ENCODE measurements around the gene LMNTD2.

The LMNTD2 gene

GRCh38 chr11:555227-555779 is 5.2 kb downstream of the LMNTD2 start:
- no peak for DNase-seq

GRCh38 chr11:554428-555226 is 5.9 kb downstream of the LMNTD2 start:
- intact Hi-C loops (cut with DNase I): loop anchor here (5.0 kb wide), 1 partner anchor 168 kb away; no protein-coding TSS in a partner anchor
- peak in 2 of 10 donors; percentile 39 to 53 for DNase-seq

More at GRCh38 chr11:555227-555779, 5.2 kb downstream of the LMNTD2 start:
- intact Hi-C loops (cut with DNase I): loop anchor here (5.0 kb wide), 1 partner anchor 167 kb away; no protein-coding TSS in a partner anchor

GRCh38 chr11:553988-554340 is 6.6 kb downstream of the LMNTD2 start:
- intact Hi-C loops (cut with DNase I): no loop called here
- peak in 1 of 10 donors; percentile 68 for DNase-seq

GRCh38 chr11:553083-553987 is 7.2 kb downstream of the LMNTD2 start:
- no peak for DNase-seq
- intact Hi-C loops (cut with DNase I): no loop called here

GRCh38 chr11:551596-551995 is 8.9 kb downstream of the LMNTD2 start:
- intact Hi-C loops (cut with DNase I): no loop called here
- no peak for DNase-seq

- DNase-seq: no peak
- intact Hi-C loops (cut with DNase I): no loop called here
Measured at GRCh38 chr11:551131-551530, 9.4 kb downstream of the LMNTD2 start.

GRCh38 chr11:550746-551085 is 9.8 kb downstream of the LMNTD2 start:
- DNase-seq: no peak
- intact Hi-C loops (cut with DNase I): no loop called here

- intact Hi-C loops (cut with DNase I): no loop called here
- no peak for DNase-seq
Measured at GRCh38 chr11:550021-550745, 10.4 kb downstream of the LMNTD2 start.

- DNase-seq: peak in 1 of 10 donors; percentile 66
- intact Hi-C loops (cut with DNase I): no loop called here
Measured at GRCh38 chr11:548700-549603, 11.6 kb downstream of the LMNTD2 start.

- no peak for DNase-seq
- intact Hi-C loops (cut with DNase I): no loop called here
Measured at GRCh38 chr11:545171-545570, 15.4 kb downstream of the LMNTD2 start.

GRCh38 chr11:544817-545166 is 15.7 kb downstream of the LMNTD2 start:
- intact Hi-C loops (cut with DNase I): no loop called here
- no peak for DNase-seq

GRCh38 chr11:541433-541885 is 19.1 kb downstream of the LMNTD2 start:
- no peak for DNase-seq
- intact Hi-C loops (cut with DNase I): no loop called here

- intact Hi-C loops (cut with DNase I): no loop called here
- DNase-seq: no peak
Measured at GRCh38 chr11:540583-541432, 19.7 kb downstream of the LMNTD2 start.

- no peak for DNase-seq
- intact Hi-C loops (cut with DNase I): no loop called here
Measured at GRCh38 chr11:539971-540481, 20.5 kb downstream of the LMNTD2 start.

GRCh38 chr11:538431-539051 is 22.0 kb downstream of the LMNTD2 start:
- intact Hi-C loops (cut with DNase I): no loop called here
- no peak for DNase-seq

- intact Hi-C loops (cut with DNase I): no loop called here
- peak in 1 of 10 donors; percentile 5 for DNase-seq
Measured at GRCh38 chr11:537622-538430, 22.7 kb downstream of the LMNTD2 start.

Measured in posterior cingulate gyrus (tissue), 11 donors.